Esophagus muscularis mucosa (tissue), 4 donors: ENCODE measurements around the gene WDR35. TPM values are rescaled to one million over a fixed set of nuclear protein-coding genes. Genes with fewer than 3 reads are reported as not detected.

Source experiments
- DNase-seq: peaks from one replicate; pipeline ENCODE4 v3.0.0-alpha.2; 2017; ENCODE audit errors: extremely low spot score
- H3K27ac ChIP-seq, 4 donors: fragments of 200-600 bp; sonication (generic); replicated peaks in 1 of 4; 1 replicate in 3 of 4; 2 replicates in 1 of 4; pipeline ENCODE4 v1.5.1; 2016 to 2019; ENCODE audit warnings: mild to moderate bottlenecking in 1 of 4
- H3K27me3 ChIP-seq, 4 donors: fragments of 200-600 bp; sonication (generic); one replicate each; pipeline versions ENCODE4 v1.5.1 to v1.6.0; 2016 to 2019
- H3K36me3 ChIP-seq, 4 donors: fragments of 200-600 bp; sonication (generic); one replicate each; pipeline ENCODE4 v1.5.1; 2016 to 2019
- H3K4me1 ChIP-seq, 4 donors: fragments of 200-600 bp; sonication (generic); one replicate each; pipeline ENCODE4 v1.5.1; 2016 to 2019
- H3K4me3 ChIP-seq, 4 donors: fragments of 200-600 bp; sonication (generic); 1 replicate in 2 of 4; 2 replicates in 2 of 4; pipeline ENCODE4 v1.5.1; 2016 to 2019; ENCODE audit warnings: mild to moderate bottlenecking in 4 of 4, moderate library complexity in 1 of 4
- H3K9me3 ChIP-seq, 4 donors: fragments of 200-600 bp; sonication (generic); 1 replicate in 3 of 4; 2 replicates in 1 of 4; pipeline ENCODE4 v1.5.1; 2016 to 2019
- EP300 ChIP-seq: sonication (generic); formaldehyde crosslinking; IDR thresholded peaks from one replicate; pipeline ENCODE4 v1.6.1; 2017; ENCODE audit warnings: antibody characterized with exemption
- POLR2A ChIP-seq: fragments of 450-650 bp; IDR thresholded peaks from one replicate; pipeline ENCODE4 v1.6.1; 2017; ENCODE audit warnings: antibody characterized with exemption, moderate library complexity, mild to moderate bottlenecking, low read depth
- POLR2AphosphoS5 ChIP-seq, 2 donors: sonication (generic); formaldehyde crosslinking; IDR thresholded peaks; one replicate each; pipeline ENCODE4 v1.6.1; 2017; ENCODE audit warnings: antibody characterized with exemption in 2 of 2
- WGBS: methylation state at CpG from one replicate; pipeline ENCODE4 v1.1.5; 2018; 5-methylcytosine and 5-hydroxymethylcytosine counted together
- intact Hi-C: fragments of 100-400 bp; cut with DNase I; formaldehyde crosslinking; loops from one replicate; pipeline ENCODE4 v1.15.1; 2023
- total RNA-seq, 4 donors: library from RNA; depleted of rRNA; stranded (reverse); fragments of >200 nt; gene quantifications; one replicate each; pipeline versions ENCODE4 v1.1.0 to v1.2.1, GENCODE V29; 2016
- TF ChIP-seq, protein P1 (sequence below), 3 experiments: fragments of 200-600 bp in 2 of 3; fragments of 450-650 bp in 1 of 3; sonication (generic) in 2 of 3; IDR thresholded peaks; one replicate each; pipeline ENCODE4 v1.5.1; 2017 to 2019; ENCODE audit warnings: antibody characterized with exemption in 3 of 3, mild to moderate bottlenecking in 2 of 3, moderate library complexity in 1 of 3

WDR35 gene
- total RNA-seq, 4 donors from 2014 or later = 9.4 to 15.0 (median 12.3) TPM

- TF ChIP-seq EP300 (no peak), POLR2A (no peak), POLR2AphosphoS5 (IDR thresholded peaks at IDR 0.05) (no peak)
- TF ChIP-seq, protein P1, sequence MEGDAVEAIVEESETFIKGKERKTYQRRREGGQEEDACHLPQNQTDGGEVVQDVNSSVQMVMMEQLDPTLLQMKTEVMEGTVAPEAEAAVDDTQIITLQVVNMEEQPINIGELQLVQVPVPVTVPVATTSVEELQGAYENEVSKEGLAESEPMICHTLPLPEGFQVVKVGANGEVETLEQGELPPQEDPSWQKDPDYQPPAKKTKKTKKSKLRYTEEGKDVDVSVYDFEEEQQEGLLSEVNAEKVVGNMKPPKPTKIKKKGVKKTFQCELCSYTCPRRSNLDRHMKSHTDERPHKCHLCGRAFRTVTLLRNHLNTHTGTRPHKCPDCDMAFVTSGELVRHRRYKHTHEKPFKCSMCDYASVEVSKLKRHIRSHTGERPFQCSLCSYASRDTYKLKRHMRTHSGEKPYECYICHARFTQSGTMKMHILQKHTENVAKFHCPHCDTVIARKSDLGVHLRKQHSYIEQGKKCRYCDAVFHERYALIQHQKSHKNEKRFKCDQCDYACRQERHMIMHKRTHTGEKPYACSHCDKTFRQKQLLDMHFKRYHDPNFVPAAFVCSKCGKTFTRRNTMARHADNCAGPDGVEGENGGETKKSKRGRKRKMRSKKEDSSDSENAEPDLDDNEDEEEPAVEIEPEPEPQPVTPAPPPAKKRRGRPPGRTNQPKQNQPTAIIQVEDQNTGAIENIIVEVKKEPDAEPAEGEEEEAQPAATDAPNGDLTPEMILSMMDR (IDR thresholded peaks at IDR 0.05) = no peak
- Histone ChIP-seq H3K4me3 (no peak overlapping the region), H3K27ac (no peak overlapping the region), H3K4me1 (peaks cover 20 to 43% (median 32%) of the 10 kb centered on the region in 4 donors), H3K9me3 (peaks cover 0 to 2% (median 0%) of the 10 kb centered on the region in 4 donors), H3K36me3 (peaks cover 49 to 99% (median 91%) of the 10 kb centered on the region in 4 donors), H3K27me3 (no peaks in the 10 kb centered on the region)
- 67% methylated on average over 4 of the region's 4 CpGs for WGBS
- no peak for DNase-seq
- intact Hi-C loops = no loop called here
Measured at GRCh38 chr2:20034218-20034617, 44.3 kb upstream of the WDR35 start.

GRCh38 chr2:20033322-20033721 is 43.4 kb upstream of the WDR35 start:
- H3K9me3 ChIP-seq = peaks cover 0 to 4% (median 2%) of the 10 kb centered on the region in 4 donors
- H3K27ac ChIP-seq = peak overlapping the region in 2 of 4 donors; percentile 19 to 35
- no peak overlapping the region for H3K4me3 ChIP-seq
- H3K27me3 ChIP-seq = no peaks in the 10 kb centered on the region
- WGBS = 80% methylated on average over 3 of the region's 3 CpGs
- H3K36me3 ChIP-seq = peaks cover 46 to 99% (median 85%) of the 10 kb centered on the region in 4 donors
- peaks cover 17 to 41% (median 33%) of the 10 kb centered on the region in 4 donors for H3K4me1 ChIP-seq
- TF ChIP-seq POLR2AphosphoS5 (IDR thresholded peaks at IDR 0.05) = peak in 1 of 2 donors; percentile 17
- no peak for TF ChIP-seq EP300
- intact Hi-C loops = no loop called here
- no peak for DNase-seq

DNA sequence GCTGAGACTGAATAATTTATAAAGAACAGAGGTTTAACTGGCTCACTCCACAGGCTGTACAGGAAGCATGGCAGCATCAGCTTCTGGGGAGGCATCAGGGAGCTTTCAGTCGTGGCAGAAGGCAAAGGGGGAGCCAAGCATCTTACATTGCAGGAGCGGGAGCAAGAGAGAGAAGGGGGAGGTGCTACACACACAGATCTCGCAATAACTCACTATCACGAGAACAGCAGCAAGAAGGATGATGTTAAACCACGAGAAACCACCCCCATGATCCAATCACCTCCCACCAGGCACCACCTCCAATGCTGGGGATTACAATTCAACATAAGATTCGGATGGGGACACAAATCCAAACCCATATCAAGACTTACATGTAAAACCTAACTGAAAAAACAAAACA is 40.3 kb upstream of the WDR35 start:
- no peak overlapping the region for H3K27ac ChIP-seq
- H3K9me3 ChIP-seq = peaks cover 0 to 6% (median 4%) of the 10 kb centered on the region in 4 donors
- H3K36me3 ChIP-seq = peaks cover 34 to 77% (median 65%) of the 10 kb centered on the region in 4 donors
- peaks cover 12 to 31% (median 22%) of the 10 kb centered on the region in 4 donors for H3K4me1 ChIP-seq
- DNase-seq = no peak
- intact Hi-C loops = no loop called here
- TF ChIP-seq EP300 (no peak), POLR2A (no peak), POLR2AphosphoS5 (IDR thresholded peaks at IDR 0.05) (no peak)
- TF ChIP-seq, protein P1 (IDR thresholded peaks at IDR 0.05) = no peak
- no peak overlapping the region for H3K4me3 ChIP-seq
- no peaks in the 10 kb centered on the region for H3K27me3 ChIP-seq
- 92% methylated on average over 6 of the region's 6 CpGs for WGBS

DNA sequence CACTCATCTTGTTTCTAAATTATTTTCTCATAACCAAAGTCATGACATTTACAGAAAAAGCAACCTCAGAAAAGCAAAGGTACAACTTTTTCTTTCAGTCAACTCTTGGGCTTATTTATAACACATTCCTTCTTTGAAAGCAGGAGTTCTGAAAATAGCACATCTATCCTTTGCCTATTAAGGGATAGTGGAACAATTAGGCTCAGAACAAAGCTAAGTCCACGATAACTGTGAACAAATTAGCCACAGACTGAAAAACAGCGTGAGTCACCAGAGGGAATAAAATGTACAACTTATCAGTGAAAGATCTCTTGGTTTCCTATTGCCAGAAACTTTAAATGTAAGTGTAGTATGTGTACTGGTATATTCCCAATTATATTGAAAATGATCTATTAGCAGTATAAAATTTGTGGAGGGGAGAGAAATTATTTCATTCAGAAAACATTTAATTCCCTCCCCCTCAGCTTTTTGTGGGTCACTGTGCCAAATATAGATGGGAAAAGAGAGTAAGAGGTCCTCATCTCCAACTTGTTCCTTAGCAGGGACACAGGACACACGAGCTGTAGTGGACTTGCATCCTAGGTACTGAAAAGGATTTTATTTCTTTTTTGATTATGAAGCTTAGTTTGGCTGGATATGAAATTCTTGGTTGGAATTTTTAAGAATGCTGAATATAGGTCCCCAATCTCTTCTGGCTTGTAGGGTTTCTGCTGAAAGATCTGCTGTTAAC is 38.0 kb upstream of the WDR35 start:
- peak overlapping the region in 2 of 4 donors; percentile 3 to 8 for H3K4me3 ChIP-seq
- WGBS = 43% methylated on average over 3 of the region's 3 CpGs
- intact Hi-C loops = no loop called here

GRCh38 chr2:20027260-20027677 is 37.4 kb upstream of the WDR35 start:
- intact Hi-C loops = no loop called here
- Histone ChIP-seq H3K27me3 (no peaks in the 10 kb centered on the region), H3K36me3 (peaks cover 15 to 48% (median 37%) of the 10 kb centered on the region in 4 donors), H3K4me1 (peaks cover 6 to 22% (median 16%) of the 10 kb centered on the region in 4 donors), H3K27ac (peak overlapping the region; percentile 67 to 74 (median 72)), H3K4me3 (peak overlapping the region in 2 of 4 donors; percentile 3 to 8), H3K9me3 (peaks cover 0 to 6% (median 4%) of the 10 kb centered on the region in 4 donors)
- DNase-seq = no peak
- no peak for TF ChIP-seq POLR2AphosphoS5 (IDR thresholded peaks at IDR 0.05)
- TF ChIP-seq, protein P1 (IDR thresholded peaks at IDR 0.05) = no peak
- no peak for TF ChIP-seq EP300
- no peak for TF ChIP-seq POLR2A
- 43% methylated on average over 4 of the region's 4 CpGs for WGBS

More for the DNA sequence above, 38.0 kb upstream of the WDR35 start:
- peaks cover 0 to 6% (median 4%) of the 10 kb centered on the region in 4 donors for H3K9me3 ChIP-seq
- peak overlapping the region; percentile 67 to 74 (median 72) for H3K27ac ChIP-seq
- TF ChIP-seq POLR2A (no peak), POLR2AphosphoS5 (IDR thresholded peaks at IDR 0.05) (no peak), EP300 (no peak)
- TF ChIP-seq, protein P1 (IDR thresholded peaks at IDR 0.05) = no peak
- H3K36me3 ChIP-seq = peaks cover 19 to 54% (median 42%) of the 10 kb centered on the region in 4 donors
- H3K27me3 ChIP-seq = no peaks in the 10 kb centered on the region
- no peak for DNase-seq
- H3K4me1 ChIP-seq = peaks cover 6 to 22% (median 16%) of the 10 kb centered on the region in 4 donors
